Measurements from ENCODE around the gene KLK12.

Gene KLK12

GRCh38 chr19:51034704-51035103 lies at the start of gene KLK12:
Gene KLK12, minus strand, starts transcription at chr19:51035002. Its CDS starts 381 bp downstream, at chr19:51034621.
- DNase-seq (ENCODE audit: low spot score): no peak

GRCh38 chr19:51084505-51084904 lies 49.7 kb upstream of the KLK12 start:
- no peak for DNase-seq (ENCODE audit: low spot score)

- DNase-seq (ENCODE audit: low spot score): no peak
Observed at GRCh38 chr19:51083783-51084182, 49.0 kb upstream of the KLK12 start.

GRCh38 chr19:51083181-51083580 lies 48.4 kb upstream of the KLK12 start:
- DNase-seq (ENCODE audit: low spot score): no peak

- no peak for DNase-seq (ENCODE audit: low spot score)
Observed at GRCh38 chr19:51082611-51083010, 47.8 kb upstream of the KLK12 start, which contains the start of gene KLK14. Gene KLK14, minus strand, starts transcription at chr19:51082887. Its CDS starts 273 bp downstream, at chr19:51082614.

GRCh38 chr19:51081476-51081875 lies 46.7 kb upstream of the KLK12 start:
- DNase-seq (ENCODE audit: low spot score): no peak

- no peak for DNase-seq (ENCODE audit: low spot score)
Observed at GRCh38 chr19:51079481-51080110, 44.8 kb upstream of the KLK12 start.

GRCh38 chr19:51078731-51079130 lies 43.9 kb upstream of the KLK12 start:
- no peak for DNase-seq (ENCODE audit: low spot score)

- no peak for DNase-seq (ENCODE audit: low spot score)
Observed at GRCh38 chr19:51078104-51078503, 43.3 kb upstream of the KLK12 start.

- no peak for DNase-seq (ENCODE audit: low spot score)
Observed at GRCh38 chr19:51076631-51077213, 41.9 kb upstream of the KLK12 start.

GRCh38 chr19:51075998-51076397 lies 41.2 kb upstream of the KLK12 start:
- no peak for DNase-seq (ENCODE audit: low spot score)

GRCh38 chr19:51071095-51071405 lies 36.2 kb upstream of the KLK12 start:
- DNase-seq (ENCODE audit: low spot score): no peak

- DNase-seq (ENCODE audit: low spot score): no peak
Observed at GRCh38 chr19:51070334-51071094, 35.7 kb upstream of the KLK12 start.

GRCh38 chr19:51066393-51067186 lies 31.8 kb upstream of the KLK12 start:
- no peak for DNase-seq (ENCODE audit: low spot score)

GRCh38 chr19:51065221-51065960 lies 30.6 kb upstream of the KLK12 start:
- DNase-seq (ENCODE audit: low spot score): no peak

GRCh38 chr19:51064534-51065220 lies 29.9 kb upstream of the KLK12 start, which contains the start of gene KLK13:
Gene KLK13, minus strand, starts transcription at chr19:51065092. Its CDS starts 25 bp downstream, at chr19:51065067.
- DNase-seq (ENCODE audit: low spot score): no peak

GRCh38 chr19:51063664-51064063 lies 28.9 kb upstream of the KLK12 start:
- DNase-seq (ENCODE audit: low spot score): no peak

- no peak for DNase-seq (ENCODE audit: low spot score)
Observed at GRCh38 chr19:51060973-51061372, 26.2 kb upstream of the KLK12 start.

- DNase-seq (ENCODE audit: low spot score): no peak
Observed at GRCh38 chr19:51060336-51060735, 25.5 kb upstream of the KLK12 start.

- DNase-seq (ENCODE audit: low spot score): no peak
Observed at GRCh38 chr19:51059715-51060114, 24.9 kb upstream of the KLK12 start.

- no peak for DNase-seq (ENCODE audit: low spot score)
Observed at GRCh38 chr19:51055866-51056265, 21.1 kb upstream of the KLK12 start.
